Ectodermal cell (in vitro differentiated cells): ENCODE measurements around the gene IGSF3.

Source experiments
- H3K27ac ChIP-seq: 2 replicates; pipeline ENCODE4 v1.7.0; 2013; ENCODE audit warnings: mild to moderate bottlenecking, low read depth, low read length; ENCODE audit not compliant: insufficient read depth, poor library complexity, severe bottlenecking
- H3K27me3 ChIP-seq: 2 replicates; pipeline ENCODE4 v1.7.0; 2013; ENCODE audit warnings: mild to moderate bottlenecking, low read length; ENCODE audit not compliant: insufficient read depth, control insufficient read depth, poor library complexity, severe bottlenecking
- H3K36me3 ChIP-seq: one replicate; pipeline ENCODE4 v1.7.0; 2013; ENCODE audit warnings: low read length; ENCODE audit not compliant: control insufficient read depth, insufficient read depth
- H3K4me1 ChIP-seq: one replicate; pipeline ENCODE4 v1.7.0; 2013; ENCODE audit warnings: low read length; ENCODE audit not compliant: control insufficient read depth, insufficient read depth
- H3K4me3 ChIP-seq: 2 replicates; pipeline ENCODE4 v1.7.0; 2013; ENCODE audit warnings: low read depth, low read length, control low read depth; ENCODE audit not compliant: insufficient read depth
- H3K9me3 ChIP-seq: 2 replicates; pipeline ENCODE4 v1.7.0; 2013; ENCODE audit warnings: mild to moderate bottlenecking, low read length, moderate library complexity; ENCODE audit not compliant: control insufficient read depth
- WGBS, 2 experiments: methylation state at CpG; one replicate each; pipeline ENCODE4 v1.1.7; 2013; ENCODE audit warnings: missing lambda C conversion rate in 2 of 2; 5-methylcytosine and 5-hydroxymethylcytosine counted together

IGSF3 gene

GRCh38 chr1:116528329-116529083 lies 139.0 kb downstream of the IGSF3 start:
- no peaks in the 10 kb centered on the region for H3K27me3 ChIP-seq
- no peaks in the 10 kb centered on the region for H3K4me1 ChIP-seq
- 81% methylated on average over 1 of the region's 1 CpG; no CpG with 5 or more reads in 1 of the 2 experiments for WGBS, 2 experiments
- no peak overlapping the region for H3K4me3 ChIP-seq
- H3K36me3 ChIP-seq: no peaks in the 10 kb centered on the region
- H3K9me3 ChIP-seq: no peaks in the 10 kb centered on the region
- H3K27ac ChIP-seq: no peak overlapping the region

GRCh38 chr1:116525440-116525839 lies 142.1 kb downstream of the IGSF3 start:
- H3K9me3 ChIP-seq: no peaks in the 10 kb centered on the region
- H3K27me3 ChIP-seq: no peaks in the 10 kb centered on the region
- H3K4me1 ChIP-seq: no peaks in the 10 kb centered on the region
- 92 to 100% methylated on average over 2 of the region's 2 CpGs for WGBS, 2 experiments
- H3K36me3 ChIP-seq: no peaks in the 10 kb centered on the region
- no peak overlapping the region for H3K27ac ChIP-seq
- H3K4me3 ChIP-seq: no peak overlapping the region
